Activated CD8-positive, alpha-beta T cell treated with anti-CD3 and anti-CD28 coated beads, Interleukin-2, amount 10 ng/mL, durations not matched to agents 7 days and 5 days (primary cell): Measurements from ENCODE around the gene M6PR. TPM values are rescaled to one million over a fixed set of nuclear protein-coding genes. Genes with fewer than 3 reads are reported as not detected.
"Not testable (repeated sequence)": the region's sequence is repeated elsewhere in the genome, so short reads cannot be mapped to it uniquely, and the experiment has no call there.

Source experiments
- ATAC-seq: fragments of 150-1000 bp; cut with Tn5 transposase; one replicate; pipeline ENCODE4 v1.10.0; 2021; ENCODE audit warnings: moderate library complexity
- CTCF ChIA-PET: fragments of 350-600 bp; sonication (Branson Sonifier 250); formaldehyde crosslinking; loops from one replicate; lab custom pipeline; 2021; ENCODE audit warnings: antibody characterized with exemption; lab: Charles Lee
- POLR2A ChIA-PET: fragments of 350-600 bp; sonication (Branson Sonifier 250); formaldehyde crosslinking; loops from one replicate; lab custom pipeline; 2021; ENCODE audit warnings: antibody characterized with exemption; lab: Charles Lee
- DNase-seq: peaks from one replicate; pipeline ENCODE4 v3.0.0-alpha.2; 2020
- H3K27ac Mint-ChIP-seq: one replicate; pipeline ENCODE4 v1.8.0; 2021; ENCODE audit warnings: mild to moderate bottlenecking, mixed read lengths
- H3K27me3 Mint-ChIP-seq: one replicate; pipeline ENCODE4 v1.8.0; 2021; ENCODE audit warnings: low read depth, mixed read lengths
- H3K36me3 Mint-ChIP-seq: one replicate; pipeline ENCODE4 v1.8.0; 2021; ENCODE audit warnings: low read depth, mixed read lengths
- H3K4me1 Mint-ChIP-seq: one replicate; pipeline ENCODE4 v1.8.0; 2021; ENCODE audit warnings: low read depth, mixed read lengths
- H3K4me3 Mint-ChIP-seq: one replicate; pipeline ENCODE4 v1.8.0; 2021; ENCODE audit warnings: mild to moderate bottlenecking, mixed read lengths
- H3K9me3 Mint-ChIP-seq: one replicate; pipeline ENCODE4 v1.8.0; 2022; ENCODE audit warnings: mixed read lengths; ENCODE audit not compliant: insufficient read depth
- total RNA-seq, 2 experiments: library from RNA; stranded (reverse); gene quantifications; one replicate each; pipeline ENCODE4 v1.2.3, GENCODE V29; 2021

The M6PR gene
- total RNA-seq, 2 experiments from 2014 or later = 170 to 201 TPM

DNA sequence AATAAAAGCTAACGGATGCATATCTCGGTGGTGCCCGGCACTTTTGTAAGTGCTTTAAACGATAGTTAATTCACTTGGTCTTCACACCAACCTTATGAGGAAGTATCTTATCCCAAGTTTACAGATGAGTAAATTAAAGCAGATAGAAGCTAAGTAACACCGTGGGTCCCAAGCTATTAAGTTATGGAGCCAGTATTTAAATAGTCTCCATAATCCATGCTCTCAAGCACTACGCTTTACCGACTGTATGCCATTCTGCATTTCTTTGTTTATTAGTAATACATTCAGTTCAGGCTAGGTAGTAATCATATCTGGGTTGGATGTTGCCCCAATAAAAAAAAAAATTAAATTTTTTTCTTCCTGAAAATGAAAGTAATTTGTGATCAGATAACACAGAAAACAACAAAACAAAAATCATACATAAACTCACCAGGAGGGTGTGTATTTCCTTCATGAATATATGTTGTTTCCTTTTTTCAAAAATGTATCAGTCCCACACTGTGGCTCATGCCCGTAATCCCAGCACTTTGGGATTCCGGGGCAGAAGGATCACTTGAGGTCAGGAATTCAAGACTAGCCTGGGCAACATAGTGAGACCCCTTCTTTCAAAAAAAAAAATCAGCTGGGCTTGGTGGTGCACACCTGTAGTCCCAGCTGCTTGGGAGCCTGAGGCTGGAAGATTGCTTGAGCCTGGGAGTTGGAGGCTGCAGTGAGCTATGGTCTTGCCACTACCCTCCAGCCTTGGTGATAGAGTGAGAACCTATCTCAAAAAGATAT is 1.4 kb upstream of the M6PR start:
- DNase-seq = no peak
- Mint-ChIP-seq H3K27ac (peak overlapping the region; percentile 96), H3K36me3 (peaks cover 42% of the 10 kb centered on the region), H3K4me1 (peaks cover 55% of the 10 kb centered on the region), H3K9me3 (peaks cover 18% of the 10 kb centered on the region), H3K4me3 (peak overlapping the region; percentile 95), H3K27me3 (no peaks in the 10 kb centered on the region)
- ChIA-PET POLR2A (interaction anchor here (0.6 to 3.5 kb wide), 9 partner anchors 46 to 99 kb away, joined by 3 to 19 read pairs (median 5); no protein-coding TSS in a partner anchor), CTCF (interaction anchor here (0.6 to 8.7 kb wide), 24 partner anchors 12 to 407 kb away, joined by 3 to 238 read pairs (median 7); no protein-coding TSS in a partner anchor)
- no peak for ATAC-seq

DNA sequence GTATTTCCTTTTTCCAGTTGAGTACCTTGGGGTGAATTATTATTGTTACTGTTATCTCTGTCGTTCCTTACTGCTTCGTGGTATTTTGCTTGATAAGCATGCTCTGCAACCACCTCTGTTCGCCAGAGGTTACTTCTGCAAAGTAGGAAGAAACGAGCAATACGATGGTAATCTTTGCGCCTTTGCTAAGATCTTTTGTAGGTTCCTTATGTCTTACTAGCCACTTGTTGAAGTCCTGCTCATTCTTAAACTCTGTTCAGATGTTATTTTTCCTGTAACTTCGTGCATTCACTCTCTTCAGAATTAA is 729 bp upstream of the M6PR start:
- Mint-ChIP-seq H3K4me3 (peak overlapping the region; percentile 95), H3K4me1 (peaks cover 55% of the 10 kb centered on the region), H3K9me3 (peaks cover 16% of the 10 kb centered on the region), H3K36me3 (peaks cover 43% of the 10 kb centered on the region), H3K27ac (peak overlapping the region; percentile 96), H3K27me3 (no peaks in the 10 kb centered on the region)
- no peak for ATAC-seq
- ChIA-PET POLR2A (interaction anchor here (0.7 to 3.5 kb wide), 13 partner anchors 36 to 720 kb away, joined by 3 to 19 read pairs (median 5); partner anchors contain the start of genes CLEC2D and PHC1), CTCF (interaction anchor here (0.6 to 8.7 kb wide), 25 partner anchors 12 to 406 kb away, joined by 3 to 238 read pairs (median 6); no protein-coding TSS in a partner anchor)
- DNase-seq = no peak

DNA sequence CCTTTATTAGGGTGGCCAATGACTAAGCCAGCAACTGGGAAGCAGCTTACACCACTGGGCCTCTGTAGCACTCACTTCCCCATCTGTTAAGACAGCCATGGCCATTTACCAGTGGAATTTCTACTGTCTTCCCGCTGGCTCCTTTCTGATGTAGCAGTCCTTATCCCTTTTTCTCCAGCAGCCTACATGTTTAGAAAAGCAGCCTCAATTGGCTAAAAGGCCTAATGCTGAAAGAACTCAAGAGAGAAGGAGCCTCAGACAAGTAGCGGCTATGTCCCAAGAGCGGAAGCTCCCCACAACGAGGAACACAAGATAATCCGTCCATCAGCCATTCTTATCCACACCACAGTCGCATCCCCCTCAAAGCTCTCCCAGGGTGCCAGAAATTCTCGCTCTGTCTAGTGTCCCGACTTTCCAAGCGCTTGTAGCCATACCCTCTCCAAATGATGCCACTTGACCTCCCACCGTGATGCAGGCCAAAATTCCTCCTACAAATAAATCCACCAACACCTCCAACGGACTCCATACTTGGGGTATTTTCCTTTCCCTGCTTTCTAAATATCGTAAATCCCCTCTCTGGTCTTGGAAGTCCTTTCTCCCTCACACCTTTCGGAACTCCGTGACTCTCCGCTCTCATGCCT is 624 bp downstream of the M6PR start:
- Mint-ChIP-seq H3K4me1 (peaks cover 45% of the 10 kb centered on the region), H3K4me3 (peak overlapping the region; percentile 95), H3K36me3 (peaks cover 45% of the 10 kb centered on the region), H3K9me3 (peaks cover 12% of the 10 kb centered on the region), H3K27ac (peak overlapping the region; percentile 96), H3K27me3 (no peaks in the 10 kb centered on the region)
- ATAC-seq (no peak), DNase-seq (peak; percentile 27)
- ChIA-PET CTCF (interaction anchor here (0.8 to 8.7 kb wide), 26 partner anchors 10 to 405 kb away, joined by 3 to 238 read pairs (median 4); no protein-coding TSS in a partner anchor), POLR2A (interaction anchor here (0.7 to 3.5 kb wide), 10 partner anchors 10 to 721 kb away, joined by 3 to 19 read pairs (median 6); partner anchors contain the start of genes CLEC2D and PHC1)

DNA sequence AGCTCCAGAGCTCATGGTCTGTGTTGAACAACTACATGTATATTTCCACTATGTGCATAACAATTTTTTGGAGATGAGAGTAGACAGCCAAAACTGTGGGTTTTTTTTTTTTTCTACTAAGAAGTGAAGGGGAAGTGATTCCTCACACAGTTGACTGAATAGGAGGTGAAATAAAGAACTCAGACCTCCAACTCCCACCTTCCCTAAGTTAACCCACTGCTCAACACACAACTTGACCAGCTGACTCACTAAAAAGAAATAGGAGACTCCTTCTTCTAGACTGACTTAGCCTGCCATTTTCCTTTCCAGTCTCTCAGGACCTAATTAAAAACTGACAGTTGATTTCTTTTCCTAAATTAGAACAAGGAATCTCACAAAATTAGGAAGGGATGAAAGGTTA is 1.7 kb downstream of the M6PR start:
- POLR2A ChIA-PET = interaction anchor here (1.5 kb wide), 1 partner anchor 9 kb away, joined by 3 read pairs; no protein-coding TSS in a partner anchor
- no peaks in the 10 kb centered on the region for H3K27me3 Mint-ChIP-seq
- CTCF ChIA-PET = interaction anchor here (0.7 to 8.7 kb wide), 10 partner anchors 9 to 404 kb away, joined by 3 to 238 read pairs (median 6); no protein-coding TSS in a partner anchor
- H3K9me3 Mint-ChIP-seq = peaks cover 3% of the 10 kb centered on the region
- DNase-seq = no peak
- H3K36me3 Mint-ChIP-seq = peaks cover 43% of the 10 kb centered on the region
- no peak overlapping the region for H3K27ac Mint-ChIP-seq
- H3K4me1 Mint-ChIP-seq = peaks cover 34% of the 10 kb centered on the region
- ATAC-seq = no peak
- peak overlapping the region; percentile 95 for H3K4me3 Mint-ChIP-seq

DNA sequence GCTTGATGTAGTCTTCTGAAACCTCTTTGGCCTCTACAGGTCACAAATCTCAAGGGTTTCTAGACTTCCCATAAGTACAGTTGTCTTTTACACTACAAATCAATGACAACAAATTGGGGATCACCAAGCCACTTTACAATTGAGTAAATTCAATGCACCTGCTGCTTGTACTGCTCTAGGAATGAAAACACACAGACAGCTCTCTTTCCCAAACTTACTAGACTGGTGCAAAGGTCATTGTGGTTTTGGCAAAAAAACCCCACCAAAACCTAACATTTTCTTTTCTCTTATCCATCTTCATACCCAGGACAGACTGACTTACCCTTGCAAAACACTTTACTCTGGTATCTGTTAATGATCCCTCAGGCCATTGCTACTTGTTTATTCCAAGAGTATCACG is 2.7 kb downstream of the M6PR start:
- peak overlapping the region; percentile 9 for H3K27ac Mint-ChIP-seq
- POLR2A ChIA-PET = no interaction called here
- no peak for ATAC-seq
- H3K9me3 Mint-ChIP-seq = no peaks in the 10 kb centered on the region
- CTCF ChIA-PET = interaction anchor here (1.0 to 8.7 kb wide), 5 partner anchors 8 to 403 kb away, joined by 3 to 238 read pairs (median 8); no protein-coding TSS in a partner anchor
- peak overlapping the region; percentile 36 for H3K4me3 Mint-ChIP-seq
- no peaks in the 10 kb centered on the region for H3K27me3 Mint-ChIP-seq
- DNase-seq = no peak
- H3K36me3 Mint-ChIP-seq = peaks cover 50% of the 10 kb centered on the region
- peaks cover 27% of the 10 kb centered on the region for H3K4me1 Mint-ChIP-seq

DNA sequence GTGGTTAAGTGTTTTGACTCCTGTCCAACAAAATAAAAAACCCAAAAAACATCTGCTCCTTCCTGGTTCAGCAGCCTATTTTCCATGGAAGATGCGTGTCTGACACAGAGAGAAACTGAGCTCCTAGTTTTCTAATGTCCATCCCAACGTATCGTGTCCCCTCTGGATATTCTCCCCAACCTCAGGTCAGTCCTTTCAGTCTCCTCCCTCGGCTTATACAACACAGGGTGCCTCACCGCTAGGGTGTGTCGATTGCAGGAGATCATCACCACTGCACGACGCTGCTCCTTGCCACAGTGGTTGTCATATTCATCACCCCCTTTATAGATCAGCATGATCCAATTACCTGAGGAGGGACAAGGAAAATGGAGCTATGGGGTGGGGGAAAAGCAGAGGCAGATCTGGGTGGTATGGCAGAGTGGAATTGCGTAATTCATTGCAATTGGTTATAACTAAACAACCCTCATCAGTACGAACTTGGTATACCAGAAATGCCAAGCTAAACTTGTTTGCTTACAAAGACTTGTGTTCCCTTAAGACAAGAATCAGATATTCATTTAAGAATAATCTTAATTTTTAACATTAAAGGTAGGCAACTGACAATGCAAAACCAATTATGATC is 5.8 kb downstream of the M6PR start:
- ChIA-PET CTCF (interaction anchor here (1.5 to 3.3 kb wide), 2 partner anchors 10 to 105 kb away, joined by 4 to 28 read pairs; no protein-coding TSS in a partner anchor), POLR2A (interaction anchor here (0.6 kb wide), 1 partner anchor 29 kb away, joined by 4 read pairs; the partner anchor contains the start of gene PHC1)
- no peak overlapping the region for H3K4me3 Mint-ChIP-seq
- no peaks in the 10 kb centered on the region for H3K27me3 Mint-ChIP-seq
- H3K4me1 Mint-ChIP-seq = peaks cover 21% of the 10 kb centered on the region
- no peaks in the 10 kb centered on the region for H3K9me3 Mint-ChIP-seq
- H3K36me3 Mint-ChIP-seq = peaks cover 58% of the 10 kb centered on the region
- no peak overlapping the region for H3K27ac Mint-ChIP-seq
- ATAC-seq = no peak
- DNase-seq = no peak

DNA sequence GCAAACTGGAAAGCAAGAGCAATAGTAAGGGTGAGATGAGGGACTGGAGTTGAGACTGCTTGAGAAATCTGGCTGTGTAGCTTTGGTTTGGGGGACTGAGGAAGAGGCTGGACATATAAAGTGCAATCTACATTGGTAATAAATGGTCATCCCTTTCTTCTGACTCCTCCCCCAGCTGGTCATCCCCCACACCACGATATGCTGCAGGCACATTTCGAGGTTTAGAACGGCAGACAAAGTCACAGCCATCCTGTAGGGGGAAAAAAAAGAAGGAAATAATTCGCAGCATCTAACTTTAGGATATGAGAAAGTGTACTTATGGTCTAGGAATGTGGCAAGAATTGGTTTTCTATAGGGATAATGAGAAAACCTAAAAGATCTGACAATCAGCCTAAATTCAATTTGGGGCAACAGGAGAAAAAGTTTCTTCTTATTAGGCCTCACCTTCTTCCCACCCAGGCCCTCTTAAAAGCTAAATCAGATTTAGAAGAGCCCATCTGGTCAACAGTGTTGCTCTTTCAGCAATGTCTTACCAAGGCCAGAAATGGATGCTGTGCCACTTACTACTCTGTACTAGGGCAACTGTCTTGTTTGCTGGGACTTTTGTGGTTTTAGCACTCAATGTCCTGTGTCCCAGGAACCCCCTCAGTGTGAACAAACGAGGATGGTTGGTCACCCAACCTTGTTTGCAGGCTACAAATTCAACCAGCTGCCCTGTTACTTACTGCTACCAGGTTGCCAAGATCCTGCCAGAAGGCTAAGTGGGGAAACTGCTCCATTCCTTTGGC is 7.6 kb downstream of the M6PR start:
- H3K4me1 Mint-ChIP-seq = peaks cover 6% of the 10 kb centered on the region
- peaks cover 57% of the 10 kb centered on the region for H3K36me3 Mint-ChIP-seq
- DNase-seq = no peak
- no peaks in the 10 kb centered on the region for H3K27me3 Mint-ChIP-seq
- POLR2A ChIA-PET = no interaction called here
- no peak overlapping the region for H3K27ac Mint-ChIP-seq
- ATAC-seq = no peak
- no peak overlapping the region for H3K4me3 Mint-ChIP-seq
- no peaks in the 10 kb centered on the region for H3K9me3 Mint-ChIP-seq
- CTCF ChIA-PET = no interaction called here

DNA sequence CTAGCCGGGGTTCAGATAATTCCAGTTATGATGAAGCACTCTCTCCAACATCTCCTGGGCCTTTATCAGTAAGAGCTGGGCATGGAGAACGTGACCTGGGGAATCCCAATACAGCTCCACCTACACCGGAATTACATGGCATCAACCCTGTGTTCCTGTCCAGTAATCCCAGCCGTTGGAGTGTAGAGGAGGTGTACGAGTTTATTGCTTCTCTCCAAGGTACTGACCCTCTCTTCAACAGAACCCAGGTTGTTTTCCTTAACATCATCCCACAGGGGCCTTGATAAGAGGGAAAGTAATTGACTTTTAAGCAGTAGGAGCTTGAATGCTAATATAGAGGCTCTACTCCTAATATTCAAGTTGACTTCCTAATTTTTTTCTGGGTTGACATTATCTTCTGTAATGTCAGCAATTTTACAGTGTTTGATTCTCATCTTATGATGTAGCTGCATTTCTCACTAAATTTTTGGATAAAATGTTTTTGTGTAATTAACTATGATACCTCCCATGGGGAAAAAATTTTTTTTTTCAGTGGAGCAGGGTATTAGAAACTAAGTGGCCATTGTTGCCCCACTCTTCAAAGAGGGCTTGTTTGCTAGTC is 11.5 kb downstream of the M6PR start:
- POLR2A ChIA-PET = not testable (repeated sequence)

DNA sequence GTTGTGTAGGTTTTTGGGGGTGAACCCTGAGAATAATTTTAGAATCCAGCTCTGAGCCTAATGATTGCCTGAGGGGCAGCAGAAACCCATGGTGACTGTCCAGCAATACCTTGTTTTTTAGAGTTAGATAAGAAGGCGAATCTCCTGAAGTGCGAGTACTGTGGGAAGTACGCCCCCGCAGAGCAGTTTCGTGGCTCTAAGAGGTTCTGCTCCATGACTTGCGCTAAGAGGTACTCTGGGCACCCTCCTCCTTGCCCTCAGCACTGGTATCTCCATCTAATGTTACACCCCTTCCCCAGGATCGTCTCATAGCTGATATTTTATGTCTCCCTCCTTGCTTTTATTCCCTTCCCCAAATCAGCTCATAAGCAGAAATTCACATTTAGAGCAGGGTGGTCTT is 12.7 kb downstream of the M6PR start:
- ChIA-PET POLR2A (no interaction called here), CTCF (interaction anchor here (1.3 kb wide), 1 partner anchor 9 kb away, joined by 3 read pairs; no protein-coding TSS in a partner anchor)
- no peaks in the 10 kb centered on the region for H3K4me1 Mint-ChIP-seq
- DNase-seq = no peak
- no peak overlapping the region for H3K27ac Mint-ChIP-seq
- no peaks in the 10 kb centered on the region for H3K27me3 Mint-ChIP-seq
- no peak for ATAC-seq
- H3K4me3 Mint-ChIP-seq = no peak overlapping the region
- H3K9me3 Mint-ChIP-seq = no peaks in the 10 kb centered on the region
- peaks cover 16% of the 10 kb centered on the region for H3K36me3 Mint-ChIP-seq

More for the DNA sequence above, 11.5 kb downstream of the M6PR start:
- not testable (repeated sequence) for ATAC-seq, DNase-seq, H3K27ac Mint-ChIP-seq, H3K4me3 Mint-ChIP-seq, H3K27me3 Mint-ChIP-seq, H3K4me1 Mint-ChIP-seq, H3K9me3 Mint-ChIP-seq
- peaks cover 27% of the 10 kb centered on the region for H3K36me3 Mint-ChIP-seq
- CTCF ChIA-PET = interaction anchor here (1.2 to 2.0 kb wide), 3 partner anchors 10 to 111 kb away, joined by 3 to 8 read pairs (median 6); partner anchors contain the start of gene M6PR

DNA sequence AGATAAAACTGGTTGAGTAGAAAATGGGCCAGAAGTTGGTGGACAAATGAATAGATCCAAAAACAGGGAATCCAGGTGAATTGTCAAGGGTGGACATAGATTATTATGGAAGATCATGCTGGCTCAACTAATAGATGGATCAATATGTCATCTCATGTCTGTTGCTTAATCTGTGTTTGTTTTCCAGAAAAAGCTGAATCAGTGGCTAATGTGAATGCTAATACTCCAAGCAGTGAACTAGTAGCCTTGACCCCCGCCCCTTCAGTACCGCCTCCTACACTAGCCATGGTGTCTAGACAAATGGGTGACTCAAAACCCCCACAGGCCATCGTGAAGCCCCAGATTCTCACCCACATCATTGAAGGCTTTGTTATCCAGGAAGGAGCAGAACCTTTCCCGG is 15.4 kb downstream of the M6PR start:
- H3K27me3 Mint-ChIP-seq, H3K4me3 Mint-ChIP-seq, H3K36me3 Mint-ChIP-seq, H3K9me3 Mint-ChIP-seq, ATAC-seq, DNase-seq, H3K27ac Mint-ChIP-seq, POLR2A ChIA-PET, H3K4me1 Mint-ChIP-seq: not testable (repeated sequence)
- CTCF ChIA-PET = interaction anchor here (1.2 kb wide), 1 partner anchor 11 kb away, joined by 4 read pairs; no protein-coding TSS in a partner anchor
